ENCODE measurements around the gene TTYH3.

Gene TTYH3

GRCh38 chr7:2644220-2644561 lies 12.4 kb downstream of the TTYH3 start:
- no peak for TF ChIP-seq CTCF (IDR thresholded peaks at IDR 0.05; ENCODE audit: unreplicated experiment in 3 of 3)
- peak overlapping the region in 1 of 3 experiments; percentile 28 for H3K27ac Mint-ChIP-seq
- no peaks in the 10 kb centered on the region for H3K9me3 Mint-ChIP-seq
- H3K36me3 Mint-ChIP-seq (ENCODE audit: low read depth): no peaks in the 10 kb centered on the region
- H3K4me3 Mint-ChIP-seq: no peak overlapping the region
- no peaks in the 10 kb centered on the region for H3K27me3 Mint-ChIP-seq (ENCODE audit: low read depth)
- peaks cover 22% of the 10 kb centered on the region for H3K4me1 Mint-ChIP-seq

GRCh38 chr7:2644562-2645273 lies 12.9 kb downstream of the TTYH3 start:
- H3K4me1 Mint-ChIP-seq: peaks cover 19% of the 10 kb centered on the region
- H3K9me3 Mint-ChIP-seq: no peaks in the 10 kb centered on the region
- TF ChIP-seq CTCF (IDR thresholded peaks at IDR 0.05; ENCODE audit: unreplicated experiment in 3 of 3): no peak
- H3K36me3 Mint-ChIP-seq (ENCODE audit: low read depth): no peaks in the 10 kb centered on the region
- no peaks in the 10 kb centered on the region for H3K27me3 Mint-ChIP-seq (ENCODE audit: low read depth)
- peak overlapping the region; percentile 55 to 81 (median 74) for H3K27ac Mint-ChIP-seq
- peak overlapping the region in 1 of 3 experiments; percentile 52 for H3K4me3 Mint-ChIP-seq

- no peak for TF ChIP-seq CTCF (IDR thresholded peaks at IDR 0.05; ENCODE audit: unreplicated experiment in 3 of 3)
These were observed 13.6 kb downstream of the TTYH3 start for GRCh38 chr7:2645274-2645868.

GRCh38 chr7:2646336-2646679 lies 14.5 kb downstream of the TTYH3 start:
- Mint-ChIP-seq H3K4me1 (peaks cover 16% of the 10 kb centered on the region), H3K4me3 (no peak overlapping the region), H3K9me3 (no peaks in the 10 kb centered on the region), H3K27ac (no peak overlapping the region), H3K27me3 (ENCODE audit: low read depth) (no peaks in the 10 kb centered on the region), H3K36me3 (ENCODE audit: low read depth) (peaks cover 7% of the 10 kb centered on the region)
- no peak for TF ChIP-seq CTCF (IDR thresholded peaks at IDR 0.05; ENCODE audit: unreplicated experiment in 3 of 3)

More at GRCh38 chr7:2645274-2645868, 13.6 kb downstream of the TTYH3 start:
- no peaks in the 10 kb centered on the region for H3K9me3 Mint-ChIP-seq
- peaks cover 2% of the 10 kb centered on the region for H3K36me3 Mint-ChIP-seq (ENCODE audit: low read depth)
- H3K27ac Mint-ChIP-seq: peak overlapping the region; percentile 55 to 81 (median 74)
- peak overlapping the region in 1 of 3 experiments; percentile 38 for H3K4me3 Mint-ChIP-seq
- H3K4me1 Mint-ChIP-seq: peaks cover 19% of the 10 kb centered on the region
- no peaks in the 10 kb centered on the region for H3K27me3 Mint-ChIP-seq (ENCODE audit: low read depth)

GRCh38 chr7:2646680-2647571 lies 15.1 kb downstream of the TTYH3 start:
- Mint-ChIP-seq H3K4me1 (peaks cover 13% of the 10 kb centered on the region), H3K9me3 (no peaks in the 10 kb centered on the region), H3K4me3 (no peak overlapping the region), H3K27me3 (ENCODE audit: low read depth) (no peaks in the 10 kb centered on the region), H3K36me3 (ENCODE audit: low read depth) (peaks cover 7% of the 10 kb centered on the region), H3K27ac (no peak overlapping the region)
- TF ChIP-seq CTCF (IDR thresholded peaks at IDR 0.05; ENCODE audit: unreplicated experiment in 3 of 3): no peak
